GM19043 (cell line): Measurements from ENCODE around the gene CCDC177.
"Not testable (repeated sequence)": the region's sequence is repeated elsewhere in the genome, so short reads cannot be mapped to it uniquely, and the experiment has no call there.

Experiments
- ATAC-seq: cut with Tn5 transposase; IDR thresholded peaks from one replicate; pipeline ENCODE4 v1.9.1; 2021; ENCODE audit warnings: low read depth; ENCODE audit not compliant: unreplicated experiment

Gene CCDC177

GRCh38 chr14:69600304-69600891, 25.7 kb upstream of the CCDC177 start:
- ATAC-seq: no peak

GRCh38 chr14:69599431-69599830, 24.8 kb upstream of the CCDC177 start:
- ATAC-seq: not testable (repeated sequence)

DNA sequence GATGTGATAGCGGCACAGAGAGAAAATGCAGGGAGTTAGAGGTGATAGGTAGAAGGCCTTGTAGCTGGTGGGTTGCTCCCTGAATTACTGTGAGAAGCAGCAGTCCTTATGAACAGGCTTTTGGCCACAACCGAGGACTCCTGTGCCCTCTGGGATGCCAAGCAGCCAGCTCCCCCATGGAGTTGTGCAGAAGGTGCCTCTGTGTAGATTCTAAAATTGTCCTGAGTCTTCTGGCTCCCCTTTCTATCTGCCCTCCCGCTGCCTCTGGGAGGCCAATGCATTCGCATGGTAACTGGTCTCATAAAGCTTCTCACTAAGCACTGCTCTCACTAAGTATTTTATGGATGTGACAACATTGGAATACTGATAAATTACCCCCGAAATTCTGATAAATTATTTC, 20.7 kb upstream of the CCDC177 start:
- ATAC-seq: no peak

GRCh38 chr14:69594846-69595245, 20.2 kb upstream of the CCDC177 start:
- ATAC-seq: no peak

- ATAC-seq: no peak
These were observed 18.5 kb upstream of the CCDC177 start for GRCh38 chr14:69593018-69593677.

DNA sequence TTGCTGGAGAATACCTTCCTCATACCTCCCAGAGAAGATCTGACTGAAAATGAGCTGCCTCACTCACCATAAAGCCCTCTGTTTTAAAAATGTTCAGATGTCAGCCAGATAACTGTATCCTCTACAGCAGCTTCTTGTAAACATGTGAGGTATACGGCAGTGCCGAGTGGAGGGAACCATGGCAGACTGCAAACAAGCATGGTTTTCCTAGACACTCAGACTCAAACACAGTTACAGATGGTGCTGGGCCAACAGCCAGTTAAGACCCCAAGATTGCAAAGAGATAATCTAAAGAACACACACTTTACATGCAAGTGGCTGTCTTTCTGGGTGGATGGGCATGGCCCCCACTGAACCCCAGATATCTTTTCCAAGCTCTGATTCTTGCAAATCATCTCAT, 16.6 kb upstream of the CCDC177 start:
- no peak for ATAC-seq

- ATAC-seq: no peak
These were observed 12.7 kb upstream of the CCDC177 start for GRCh38 chr14:69587389-69587788.

GRCh38 chr14:69586404-69586803, 11.7 kb upstream of the CCDC177 start:
- no peak for ATAC-seq

DNA sequence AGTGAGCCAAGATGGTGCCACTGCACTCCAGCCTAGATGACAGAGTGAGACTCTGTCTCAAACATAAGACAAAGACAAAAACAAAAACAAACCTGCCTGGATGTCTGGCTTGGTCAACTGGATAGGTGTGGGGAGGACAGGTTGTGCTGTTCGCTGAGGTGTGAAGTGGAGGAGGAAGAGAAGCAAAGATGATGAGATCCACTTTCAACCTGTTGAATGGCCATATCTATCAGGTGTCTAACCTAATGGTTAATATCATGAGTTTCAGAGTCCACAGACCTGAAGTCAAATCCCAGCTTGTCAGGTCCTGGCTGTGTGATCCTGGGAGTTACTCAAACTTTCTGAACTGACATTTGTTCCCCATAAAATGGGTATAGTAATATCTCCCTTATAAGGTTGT, 9.7 kb upstream of the CCDC177 start:
- ATAC-seq: no peak

DNA sequence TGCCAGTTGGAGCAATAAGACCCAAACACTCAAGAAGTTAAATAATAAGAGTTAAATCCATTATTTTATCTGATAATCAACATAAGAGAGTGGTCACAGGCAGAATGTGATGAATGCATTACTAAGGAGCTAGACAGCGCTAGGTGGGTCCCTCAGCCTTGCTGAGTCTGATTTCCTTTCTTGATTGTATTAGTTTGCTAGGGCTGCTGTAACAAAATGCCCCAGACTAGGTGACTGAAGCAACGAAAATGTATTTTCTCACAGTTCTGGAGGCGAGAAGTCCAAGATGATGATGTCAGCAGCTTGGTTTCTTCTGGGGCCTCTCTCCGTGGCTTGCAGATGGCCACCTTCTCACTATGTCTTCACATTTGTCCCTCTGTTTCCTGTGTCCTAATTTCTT, 8.2 kb upstream of the CCDC177 start:
- ATAC-seq: no peak

GRCh38 chr14:69582212-69582611, 7.5 kb upstream of the CCDC177 start:
- no peak for ATAC-seq

DNA sequence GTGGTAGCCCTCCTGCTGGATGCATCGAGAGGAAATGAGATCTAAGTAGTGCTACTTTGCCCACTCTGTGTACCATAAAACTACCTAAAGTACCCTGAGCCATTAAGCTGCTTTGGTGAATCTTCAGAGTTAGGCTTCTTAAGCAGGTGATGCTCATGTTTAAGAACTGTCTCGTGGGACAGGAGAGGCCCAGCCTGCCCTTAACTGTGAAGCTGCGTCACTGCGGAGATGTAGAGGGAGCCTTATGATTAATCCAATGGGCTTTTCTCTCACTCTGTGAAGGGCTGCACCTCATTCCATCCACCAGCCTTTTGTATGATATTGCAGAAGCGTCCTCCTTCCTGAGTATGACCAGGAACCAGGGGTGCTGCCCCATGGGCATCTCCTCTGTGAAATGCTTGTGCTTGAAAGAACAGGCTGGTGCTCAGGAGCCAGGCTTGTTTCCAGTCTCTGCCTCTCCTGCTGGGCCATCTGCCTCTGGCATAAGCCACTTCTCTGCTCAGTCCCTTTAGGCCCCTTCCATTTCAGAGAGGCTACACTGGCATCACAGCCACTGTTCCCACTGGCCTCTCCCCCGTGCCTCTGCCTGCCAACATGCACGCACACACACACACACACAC, 6.8 kb upstream of the CCDC177 start:
- no peak for ATAC-seq

DNA sequence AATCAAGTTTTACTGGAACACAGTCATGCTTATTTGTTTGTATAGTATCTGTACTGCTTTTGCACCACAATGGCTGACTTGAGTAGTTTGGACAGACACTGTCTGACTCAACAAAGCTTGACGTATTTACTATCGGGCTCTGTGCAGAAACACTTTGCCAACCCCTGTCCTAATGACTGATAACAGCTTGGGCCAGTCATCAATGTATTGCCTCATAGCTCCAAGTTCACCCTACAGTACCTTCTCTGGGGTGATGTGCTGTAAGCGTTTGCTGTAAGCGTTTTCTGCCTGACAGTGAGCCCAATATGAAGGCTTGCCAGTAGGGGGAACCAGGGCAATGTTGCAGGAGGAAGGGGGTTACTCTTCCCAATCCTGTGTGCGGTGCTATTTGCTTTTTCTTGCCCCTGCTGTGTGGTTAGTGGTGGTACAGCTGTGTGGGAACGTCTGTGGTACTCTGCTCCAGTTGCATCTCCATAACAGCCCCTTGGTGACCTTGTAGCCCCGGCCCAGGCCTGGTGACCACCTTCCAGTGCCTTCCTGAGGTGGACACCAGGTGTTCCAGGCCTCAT, 5.4 kb upstream of the CCDC177 start:
- no peak for ATAC-seq

- no peak for ATAC-seq
These were observed 4.8 kb upstream of the CCDC177 start for GRCh38 chr14:69579476-69579875.

DNA sequence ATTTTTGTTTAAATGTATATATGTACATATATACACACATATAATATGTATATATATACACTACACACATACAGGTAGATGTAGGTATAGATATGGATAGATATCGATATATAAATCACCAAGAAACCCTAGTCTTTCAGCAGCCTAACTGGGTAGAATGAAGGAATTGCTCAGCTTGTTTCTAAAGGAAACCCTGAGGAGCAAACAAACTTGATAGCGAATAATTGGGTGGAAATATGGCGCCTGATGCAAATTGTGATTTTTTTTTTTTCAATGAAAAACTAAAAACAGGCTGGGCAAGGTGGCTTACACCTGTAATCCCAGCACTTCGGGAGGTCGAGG, 254 bp upstream of the CCDC177 start:
- no peak for ATAC-seq

DNA sequence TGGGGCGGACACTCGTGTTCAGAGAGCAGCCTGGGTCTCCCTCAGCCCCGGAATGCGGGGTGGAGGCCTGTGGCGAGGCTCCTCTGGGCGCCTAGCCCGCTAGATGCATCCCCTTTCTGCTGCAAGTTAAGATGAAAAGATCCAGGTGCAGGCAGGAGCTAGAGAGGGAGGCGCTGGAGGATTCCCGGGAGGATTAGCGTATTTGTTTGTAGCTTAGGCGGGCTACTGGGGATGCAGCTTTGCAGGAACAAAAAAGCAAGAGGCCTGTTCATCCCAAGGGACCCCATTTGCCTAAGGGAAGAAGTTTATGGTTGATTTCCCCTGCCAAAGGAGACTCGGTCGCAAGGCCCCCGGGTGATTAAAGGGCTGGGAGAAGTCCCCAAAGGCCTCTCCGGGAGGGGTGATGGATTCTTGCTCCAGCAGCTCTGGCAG, 824 bp downstream of the CCDC177 start:
- no peak for ATAC-seq

DNA sequence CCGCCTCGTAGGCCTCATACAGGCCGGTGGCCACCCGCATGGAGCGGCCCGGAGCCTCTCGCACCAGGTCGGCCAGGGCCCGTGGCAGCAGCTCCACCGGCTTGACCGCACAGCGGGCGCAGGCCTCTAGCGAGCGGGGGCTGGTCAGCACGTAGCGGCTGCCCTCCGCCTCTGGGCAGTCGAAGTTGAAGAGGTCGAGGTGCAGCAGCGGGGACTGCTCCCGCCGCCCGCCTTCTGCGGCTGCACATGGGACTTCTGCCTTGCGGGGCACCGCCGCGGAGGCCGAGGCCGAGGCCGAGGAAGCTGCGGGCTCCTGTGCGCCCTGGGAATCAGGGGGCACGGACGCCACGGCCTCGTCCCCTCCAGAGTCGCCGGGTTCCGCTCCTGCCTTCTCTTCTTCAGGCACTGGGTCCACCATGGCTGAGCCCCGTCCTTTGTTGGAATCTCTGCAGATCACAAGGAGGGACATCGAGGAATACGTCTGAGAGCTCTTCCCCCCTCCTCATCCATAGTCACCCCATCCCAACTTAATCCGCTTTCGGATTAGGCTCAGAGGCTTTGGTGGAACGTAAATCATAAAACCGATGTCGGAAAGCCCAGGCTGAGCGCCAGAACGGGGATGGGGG, 1.4 kb downstream of the CCDC177 start:
- no peak for ATAC-seq

GRCh38 chr14:69572841-69573135, 1.9 kb downstream of the CCDC177 start:
- no peak for ATAC-seq

- ATAC-seq: no peak
These were observed 2.4 kb downstream of the CCDC177 start for GRCh38 chr14:69572030-69572840.

GRCh38 chr14:69571449-69572029, 3.1 kb downstream of the CCDC177 start:
- ATAC-seq: no peak
